Measurements from ENCODE around the gene EFCAB6.
A peak's percentile ranks its signal among the peaks of the same experiment; 100 is the strongest.

EFCAB6 gene

DNA sequence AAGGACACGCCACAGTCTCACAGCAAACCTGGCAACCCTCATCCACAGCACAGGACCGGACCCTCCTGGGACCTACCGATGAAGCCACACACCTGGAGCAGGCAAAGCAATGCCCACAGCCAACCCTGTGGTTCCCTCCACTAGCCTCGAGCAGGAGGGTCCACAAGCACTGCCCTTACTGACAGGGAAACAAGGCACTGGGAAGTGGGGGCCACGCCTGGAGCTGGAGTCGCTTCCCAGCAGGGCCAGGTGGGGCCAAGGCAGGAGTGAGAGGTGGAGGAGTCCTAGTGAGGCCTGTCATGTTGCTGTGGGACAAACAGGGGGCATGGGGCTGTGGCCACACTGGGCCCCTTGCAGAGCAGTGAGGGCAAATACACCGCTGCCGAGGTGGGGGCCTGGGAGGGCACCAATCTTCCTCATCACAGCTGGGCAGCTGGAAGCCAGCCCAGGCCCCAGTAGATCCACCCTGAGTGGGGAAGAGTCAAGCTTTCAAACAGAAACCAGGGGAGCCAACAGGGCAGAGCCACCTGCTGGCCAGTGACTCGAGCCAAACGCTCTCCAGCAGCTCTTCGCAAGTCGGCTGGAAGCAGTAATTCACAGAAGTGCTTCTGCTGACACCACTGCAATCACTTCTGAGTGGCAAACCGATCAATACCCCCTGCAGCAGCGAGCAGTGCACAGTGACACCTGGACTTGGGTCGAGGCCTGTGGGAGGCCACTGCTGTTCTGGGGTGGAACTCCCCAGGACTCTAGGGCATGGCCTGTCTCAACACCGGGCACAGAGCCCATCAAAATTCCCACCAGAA, 36.5 kb upstream of the EFCAB6 start:
- DNase-seq: peak in 4 of 51 donors; percentile 12 to 21 (median 20)

DNA sequence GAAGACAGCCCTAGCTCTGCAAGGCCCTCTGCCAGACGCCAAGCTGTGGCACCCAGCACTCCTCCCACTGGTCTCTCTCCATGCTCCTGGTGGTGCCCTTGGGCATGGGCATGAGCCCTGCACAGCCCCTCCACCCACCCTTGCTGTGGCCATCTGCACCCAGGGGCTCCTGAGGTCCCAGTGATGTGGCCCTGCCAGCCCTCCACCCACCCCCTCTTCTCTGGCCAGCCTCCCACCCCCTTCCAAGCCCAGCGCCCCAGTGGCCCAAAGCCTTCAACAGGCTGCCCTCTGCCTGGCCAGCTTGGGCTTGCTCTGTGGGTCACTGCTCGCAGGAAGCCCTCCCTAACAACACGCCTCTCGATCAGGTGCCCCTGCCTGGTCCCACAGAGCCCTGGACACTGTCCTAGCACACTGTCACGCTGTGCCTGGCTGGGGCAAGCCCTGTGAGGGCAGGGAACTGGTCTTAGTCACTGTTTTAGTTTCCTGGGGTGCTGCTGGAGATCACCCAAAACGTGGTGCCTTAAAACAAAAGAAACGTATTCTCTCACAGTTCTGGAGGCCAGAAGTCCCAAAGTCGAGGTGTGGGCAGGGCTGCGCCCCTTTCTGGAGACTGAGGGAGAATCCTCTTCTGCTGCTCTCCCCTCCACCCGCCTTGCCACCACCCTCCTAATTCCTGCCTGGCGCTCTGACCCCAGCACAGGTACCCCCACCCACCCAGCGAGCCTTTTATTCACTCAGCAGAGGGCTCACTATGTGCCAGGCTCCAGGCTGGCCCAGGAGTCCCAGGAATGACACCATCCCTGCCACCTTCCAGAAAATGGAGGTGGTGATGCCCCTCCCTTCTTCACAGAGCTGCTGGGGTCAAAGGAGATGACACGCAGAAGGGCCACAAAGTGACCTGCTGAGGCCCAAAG, 35.5 kb upstream of the EFCAB6 start:
- no peak for DNase-seq

DNA sequence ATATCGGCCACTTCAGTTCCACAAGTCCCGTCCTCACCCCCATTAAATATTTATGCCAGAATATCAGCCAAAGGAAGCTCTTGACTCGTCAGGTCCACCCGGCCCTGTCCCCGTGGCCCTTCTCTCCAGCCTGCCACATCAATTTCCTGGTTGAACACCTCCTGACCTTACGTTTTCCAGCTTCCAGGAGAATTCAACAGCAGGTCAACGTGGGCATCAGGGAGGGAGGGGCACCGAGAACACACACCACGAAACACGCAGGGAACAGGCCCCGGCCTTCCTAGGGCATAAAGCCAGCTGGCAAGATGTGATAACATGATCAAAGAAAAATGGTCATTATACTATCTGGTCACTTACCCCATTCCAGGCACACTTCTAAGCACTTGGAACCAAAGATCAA, 34.9 kb upstream of the EFCAB6 start:
- DNase-seq: no peak

DNA sequence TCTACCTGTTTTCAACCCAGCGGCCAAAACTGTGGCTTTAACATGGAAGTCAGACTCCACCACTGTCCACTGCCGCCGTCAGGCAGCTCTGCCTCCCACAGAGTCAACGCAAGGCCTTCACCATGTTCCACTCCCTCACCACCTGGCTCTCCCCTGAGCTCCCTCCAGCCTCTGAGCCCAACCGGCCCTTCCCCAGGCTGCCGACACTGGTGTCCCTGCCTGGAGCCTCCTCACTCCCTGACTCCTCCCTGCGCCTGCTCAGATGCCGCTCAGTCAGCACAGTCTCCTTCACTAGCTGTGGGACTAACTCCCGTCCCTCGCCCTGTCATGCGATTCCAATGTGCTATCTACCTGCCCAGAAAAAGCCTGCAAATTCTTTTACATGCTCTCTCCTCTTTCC, 33.9 kb upstream of the EFCAB6 start:
- DNase-seq: no peak

DNA sequence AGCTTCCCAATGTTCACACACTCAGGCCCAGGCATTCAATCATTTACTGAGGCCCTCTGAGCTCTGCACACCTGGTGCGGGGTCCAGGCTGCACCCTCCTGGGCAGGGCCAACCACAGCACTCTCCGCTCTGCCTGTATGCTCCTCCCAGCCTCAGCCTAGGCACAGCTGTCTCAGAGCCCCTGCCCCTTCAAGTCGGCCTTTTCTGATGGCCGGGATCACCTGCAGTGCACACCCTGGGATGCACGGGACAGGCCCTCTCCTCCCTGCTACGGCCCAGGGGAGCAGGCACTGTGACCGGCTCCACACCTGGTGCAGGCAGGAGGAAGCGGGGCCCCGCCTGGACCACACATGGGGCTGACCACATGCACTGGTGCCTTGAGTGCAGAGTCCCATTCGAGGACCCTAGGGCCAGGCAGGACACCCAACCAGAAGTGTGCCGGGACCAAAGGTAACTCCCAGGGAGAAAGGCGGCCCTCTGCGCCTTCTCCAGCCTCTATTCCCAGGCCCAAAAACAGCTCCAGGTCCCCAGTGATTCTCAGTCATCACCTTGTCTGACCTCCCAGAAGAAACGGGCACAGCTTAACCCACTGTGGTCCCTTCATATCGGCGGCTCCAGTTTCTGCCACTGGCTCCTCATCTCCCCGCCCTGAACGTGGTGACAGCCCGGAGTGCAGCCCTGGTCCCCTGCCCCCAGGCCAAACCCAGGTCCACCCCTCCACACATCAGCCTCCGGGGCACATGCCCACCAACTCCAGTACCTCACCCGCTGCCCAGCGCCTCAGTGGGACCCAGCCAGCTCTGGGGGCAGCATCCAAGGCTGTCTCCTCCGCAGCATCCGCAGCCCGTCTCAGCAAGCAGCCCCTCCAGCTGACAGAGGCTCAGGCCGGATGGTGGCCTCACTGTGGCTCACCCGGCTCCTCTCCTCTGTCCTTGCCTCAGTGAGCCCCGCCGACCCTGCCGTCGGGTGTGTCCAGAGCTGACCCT, 32.7 kb upstream of the EFCAB6 start:
- DNase-seq: no peak

DNA sequence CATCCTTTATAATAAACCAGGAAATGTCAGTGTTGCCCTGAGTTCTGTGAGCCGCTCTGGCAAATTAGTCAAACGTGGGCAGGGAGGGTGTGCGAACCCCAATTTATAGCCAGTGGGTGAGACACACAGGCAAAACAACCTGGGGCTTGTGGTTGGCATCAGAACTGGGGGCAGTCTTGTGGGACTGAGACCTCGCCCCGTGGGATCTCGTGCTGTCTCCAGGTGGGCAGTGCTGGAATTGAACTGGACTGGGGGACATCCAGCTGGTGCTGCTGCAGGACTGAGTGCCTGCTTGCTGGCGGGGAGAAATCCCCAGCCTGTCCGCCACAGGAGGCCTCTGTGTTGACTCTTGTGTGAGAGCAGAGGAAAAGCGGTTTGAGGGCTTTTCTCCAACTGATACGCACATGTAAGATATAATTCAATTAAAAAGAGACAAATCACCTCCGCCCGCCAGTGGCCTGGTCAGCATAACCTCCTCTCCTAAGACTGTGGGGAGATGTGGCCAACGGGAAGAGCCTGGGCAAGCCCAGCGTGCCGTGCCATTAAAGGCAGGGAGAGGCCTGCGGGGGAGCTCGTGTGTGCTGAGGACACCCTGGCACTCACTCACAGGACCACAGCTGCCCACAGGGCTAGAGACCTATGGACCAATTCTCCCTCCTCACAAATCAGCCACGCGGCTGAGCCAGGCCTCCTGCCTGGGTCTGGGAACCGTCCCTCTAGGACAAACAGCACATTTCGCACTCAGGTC, 31.9 kb upstream of the EFCAB6 start:
- DNase-seq: no peak

DNA sequence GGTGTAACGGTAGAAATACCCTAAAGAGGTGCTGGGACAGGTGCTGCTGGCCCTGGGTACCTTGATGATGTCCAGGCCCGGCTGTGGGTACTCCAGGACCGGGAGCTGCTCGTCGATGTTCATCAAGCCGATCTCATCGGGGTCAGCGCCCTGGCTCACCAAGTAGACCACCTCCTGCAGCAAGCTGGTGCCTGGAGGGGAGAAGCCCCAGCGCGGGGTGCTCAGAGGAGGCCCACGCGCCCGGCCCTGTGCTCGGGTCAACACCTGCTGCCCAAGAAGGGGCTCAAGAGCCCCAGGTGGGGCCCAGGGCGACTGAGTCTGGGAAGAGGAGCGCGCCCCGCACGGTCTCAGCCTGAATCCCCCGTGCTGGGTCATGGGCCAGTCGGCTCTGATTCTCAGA, 29.6 kb upstream of the EFCAB6 start:
- no peak for DNase-seq

DNA sequence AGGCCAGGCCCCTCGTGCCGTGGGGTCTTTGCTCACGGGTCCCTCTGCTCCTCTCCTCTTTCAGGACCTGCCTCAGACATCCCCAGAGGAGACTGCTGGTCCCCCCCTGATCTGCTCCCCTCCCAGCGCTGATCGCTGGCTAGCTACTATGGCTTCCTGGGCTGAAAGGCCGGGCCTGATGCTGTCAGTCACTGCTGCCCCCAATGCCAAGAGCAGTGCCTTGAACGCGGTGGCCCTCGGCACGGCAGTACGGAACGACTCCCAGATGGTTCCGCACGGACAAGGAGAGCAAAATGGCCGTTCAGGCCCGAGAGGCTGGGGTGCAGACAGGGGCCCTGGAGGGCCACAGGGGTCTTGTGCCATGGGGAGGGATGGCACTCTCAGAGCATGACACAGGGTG, 28.7 kb upstream of the EFCAB6 start:
- DNase-seq: no peak

DNA sequence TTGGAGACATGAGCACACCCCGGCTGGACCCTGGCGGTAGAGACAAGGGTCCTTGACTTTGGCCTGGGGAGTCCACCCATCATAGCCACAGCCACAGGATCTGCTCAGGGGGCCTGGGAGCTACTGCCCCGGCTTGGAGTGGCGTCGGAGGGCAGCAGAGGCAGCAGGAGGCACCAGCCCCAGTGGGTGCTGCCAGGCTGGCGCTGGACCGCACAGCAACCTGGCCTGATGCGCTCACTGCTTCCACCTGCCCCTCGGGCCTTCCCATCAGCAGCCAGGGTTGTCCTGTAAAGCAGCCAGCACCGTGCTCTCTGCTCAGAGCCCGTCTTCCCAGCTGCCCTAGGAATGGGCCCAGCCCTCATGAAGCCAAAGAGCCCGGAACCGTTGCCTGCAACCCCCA, 28.3 kb upstream of the EFCAB6 start:
- no peak for DNase-seq

DNA sequence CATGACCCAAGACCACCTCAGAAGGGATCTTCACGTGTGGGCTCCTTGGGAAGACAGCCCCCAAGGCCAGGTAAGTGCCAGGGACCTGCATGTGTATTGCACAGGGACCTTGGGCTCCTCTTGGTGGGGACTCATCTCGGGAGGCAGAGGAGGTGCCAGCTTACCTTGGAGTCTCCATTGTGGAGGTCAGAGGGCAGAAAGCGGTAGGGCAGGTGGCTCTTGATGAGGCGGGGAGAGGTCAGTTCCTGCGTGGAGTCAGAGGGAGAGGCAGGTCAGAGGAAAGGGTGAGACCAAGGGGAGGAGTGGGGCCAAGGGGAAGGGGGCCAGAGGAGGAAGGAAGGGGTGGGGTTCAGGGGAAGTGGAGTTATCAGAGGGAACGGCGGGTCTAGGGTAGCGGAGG, 27.7 kb upstream of the EFCAB6 start:
- no peak for DNase-seq

DNA sequence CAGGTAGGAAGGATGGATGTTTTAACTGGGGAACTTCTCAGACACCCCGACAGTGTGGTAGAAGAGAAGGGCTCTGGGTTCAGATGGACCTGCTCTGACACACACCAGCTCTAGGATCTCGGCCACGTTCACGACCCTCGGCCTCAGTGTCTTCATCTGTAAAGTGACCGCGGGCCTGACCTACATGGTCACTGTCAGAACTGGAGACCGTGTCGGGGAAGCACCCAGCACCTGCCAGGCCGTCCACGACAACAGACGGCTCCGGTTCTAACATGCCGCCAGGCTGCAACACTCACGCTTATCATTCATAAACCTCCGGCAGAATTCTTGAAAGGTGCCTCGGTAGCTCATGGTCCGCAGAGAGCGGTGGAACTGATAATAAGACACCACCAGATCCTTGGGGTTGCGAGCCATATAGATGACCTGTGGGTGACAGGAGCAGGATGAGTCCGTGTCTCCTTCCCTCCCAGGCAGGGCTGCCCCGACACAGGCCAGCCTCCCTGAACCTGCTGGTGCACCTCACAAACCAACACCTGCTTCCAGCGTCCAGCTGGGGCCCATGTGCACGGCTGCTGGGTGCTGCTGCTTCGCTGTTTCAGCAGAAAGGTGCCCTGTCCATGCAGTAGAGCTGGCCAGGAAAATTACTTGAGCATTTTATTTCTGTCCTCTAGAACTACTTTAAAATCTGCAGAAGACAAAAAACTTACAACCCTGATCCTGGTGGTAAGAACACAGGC, 26.6 kb upstream of the EFCAB6 start:
- no peak for DNase-seq

DNA sequence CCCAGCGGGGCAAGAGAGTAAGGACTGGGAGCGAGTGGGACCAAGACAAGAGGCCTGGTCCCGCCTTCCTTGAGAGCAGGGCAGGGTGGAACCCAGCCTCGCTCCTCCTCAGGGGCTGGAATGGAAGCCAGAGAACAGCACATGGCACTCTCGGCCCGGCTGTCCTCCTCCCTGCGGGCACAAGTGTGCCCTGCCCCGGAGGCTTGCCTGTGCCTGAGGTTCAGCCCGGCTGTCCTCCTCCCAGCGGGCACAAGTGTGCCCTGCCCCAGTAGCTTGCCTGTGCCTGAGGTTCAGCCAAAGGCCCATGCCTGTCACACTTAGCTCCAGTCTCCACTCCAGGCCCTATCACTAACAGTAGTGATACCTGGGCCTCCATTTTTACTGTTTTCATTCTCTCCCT, 26.1 kb upstream of the EFCAB6 start:
- DNase-seq: no peak

DNA sequence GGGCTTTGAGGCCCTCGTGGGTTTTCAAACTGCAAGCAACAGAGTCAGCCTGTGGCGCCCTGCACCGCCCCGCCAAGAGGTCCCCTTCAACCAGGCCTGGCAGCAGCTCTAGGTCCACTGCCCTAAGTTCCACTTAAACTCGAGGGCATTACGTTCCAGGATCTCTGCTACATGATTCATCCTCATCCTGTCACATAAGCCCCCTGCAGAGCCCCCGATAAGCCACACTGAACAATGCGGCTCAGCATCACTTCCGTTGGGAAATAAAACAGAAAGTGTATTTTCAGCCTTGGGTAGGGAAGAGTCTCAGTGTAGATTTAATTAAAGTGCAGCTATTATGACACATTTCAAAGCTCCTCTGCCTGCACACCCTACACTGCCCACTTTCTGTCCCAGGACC, 25.6 kb upstream of the EFCAB6 start:
- DNase-seq: no peak

DNA sequence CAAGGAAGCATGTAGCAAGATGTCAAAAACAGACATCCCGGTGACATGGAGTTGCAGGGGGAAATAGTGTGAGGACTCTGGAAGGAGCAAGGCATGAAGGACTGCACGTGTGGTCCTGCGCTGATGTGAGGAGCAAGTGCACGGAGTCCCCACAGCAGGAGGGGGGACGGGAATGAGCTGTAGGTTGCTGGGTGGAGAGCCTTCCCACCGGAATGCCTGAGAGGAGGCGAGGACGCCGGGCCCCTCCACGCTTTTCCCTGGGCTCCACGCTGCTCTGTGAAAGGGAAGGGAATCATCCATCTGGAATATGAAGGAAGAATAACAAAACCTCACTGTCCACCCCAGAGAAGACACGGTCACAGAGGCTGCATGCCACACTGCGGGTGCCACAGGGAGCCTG, 23.6 kb upstream of the EFCAB6 start:
- no peak for DNase-seq

DNA sequence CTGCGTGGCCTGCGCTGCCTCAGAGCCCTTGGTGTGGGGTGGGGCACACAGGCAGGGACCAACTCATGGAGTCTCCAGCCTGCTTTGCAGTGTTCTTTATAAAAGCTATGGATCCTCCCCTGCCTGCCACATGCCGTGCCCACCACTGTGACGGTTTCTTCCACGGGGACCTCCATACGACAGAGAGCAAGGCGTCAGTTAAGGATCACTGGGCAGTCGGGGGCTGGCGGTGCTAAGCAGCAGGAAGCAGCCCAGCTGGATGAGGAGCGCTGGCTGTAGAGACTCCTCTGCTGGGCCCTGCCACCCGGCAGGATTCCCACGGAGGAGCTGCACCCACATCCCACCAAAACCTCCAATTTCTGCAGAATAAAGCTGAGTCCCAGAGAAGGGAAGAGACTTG, 23.1 kb upstream of the EFCAB6 start:
- DNase-seq: no peak

DNA sequence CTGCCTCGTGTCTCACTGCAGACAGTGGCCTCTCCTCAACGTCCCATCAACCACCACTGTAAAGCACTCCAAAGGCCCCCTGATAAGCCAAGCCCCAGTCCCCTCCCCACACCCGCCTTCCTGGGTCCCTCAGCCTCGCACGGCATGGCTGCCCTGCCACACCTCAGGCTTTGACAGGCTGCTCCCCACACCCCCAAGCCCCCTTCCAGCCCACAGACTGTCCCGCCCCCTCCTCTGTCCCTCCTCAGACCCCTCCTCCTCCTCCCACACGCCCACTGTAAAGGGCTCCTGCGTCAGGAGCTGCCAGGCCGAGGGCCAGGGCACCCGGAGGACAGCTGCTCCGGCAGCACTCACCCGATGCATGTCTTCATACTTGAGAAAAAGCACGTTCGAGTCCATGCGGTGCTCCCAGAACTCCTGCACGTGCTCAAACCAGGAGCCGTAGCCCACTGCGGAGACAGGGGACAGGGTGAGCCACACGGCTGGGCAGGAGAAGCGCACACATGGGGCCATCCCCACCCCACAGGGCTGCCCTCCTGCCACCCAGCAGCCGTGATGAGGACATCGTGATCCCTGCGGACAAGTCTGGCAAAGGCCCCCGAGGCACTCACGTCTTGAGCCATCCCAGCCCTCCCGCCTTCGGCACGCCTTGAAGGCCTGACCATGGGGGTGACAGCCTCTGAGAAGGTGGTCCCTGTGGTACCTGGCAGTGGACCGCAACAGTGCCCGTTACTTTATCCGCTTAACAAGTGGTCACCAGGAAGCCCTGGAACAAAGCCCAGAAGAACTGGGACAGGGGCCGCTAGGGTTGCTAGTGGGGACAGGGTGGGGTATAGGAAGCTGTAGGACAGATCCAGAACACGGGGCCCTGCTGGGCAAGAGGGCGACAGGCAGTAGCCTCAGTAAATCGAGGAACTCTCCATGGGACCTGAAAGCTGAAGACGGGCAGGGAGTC, 21.5 kb upstream of the EFCAB6 start:
- no peak for DNase-seq

DNA sequence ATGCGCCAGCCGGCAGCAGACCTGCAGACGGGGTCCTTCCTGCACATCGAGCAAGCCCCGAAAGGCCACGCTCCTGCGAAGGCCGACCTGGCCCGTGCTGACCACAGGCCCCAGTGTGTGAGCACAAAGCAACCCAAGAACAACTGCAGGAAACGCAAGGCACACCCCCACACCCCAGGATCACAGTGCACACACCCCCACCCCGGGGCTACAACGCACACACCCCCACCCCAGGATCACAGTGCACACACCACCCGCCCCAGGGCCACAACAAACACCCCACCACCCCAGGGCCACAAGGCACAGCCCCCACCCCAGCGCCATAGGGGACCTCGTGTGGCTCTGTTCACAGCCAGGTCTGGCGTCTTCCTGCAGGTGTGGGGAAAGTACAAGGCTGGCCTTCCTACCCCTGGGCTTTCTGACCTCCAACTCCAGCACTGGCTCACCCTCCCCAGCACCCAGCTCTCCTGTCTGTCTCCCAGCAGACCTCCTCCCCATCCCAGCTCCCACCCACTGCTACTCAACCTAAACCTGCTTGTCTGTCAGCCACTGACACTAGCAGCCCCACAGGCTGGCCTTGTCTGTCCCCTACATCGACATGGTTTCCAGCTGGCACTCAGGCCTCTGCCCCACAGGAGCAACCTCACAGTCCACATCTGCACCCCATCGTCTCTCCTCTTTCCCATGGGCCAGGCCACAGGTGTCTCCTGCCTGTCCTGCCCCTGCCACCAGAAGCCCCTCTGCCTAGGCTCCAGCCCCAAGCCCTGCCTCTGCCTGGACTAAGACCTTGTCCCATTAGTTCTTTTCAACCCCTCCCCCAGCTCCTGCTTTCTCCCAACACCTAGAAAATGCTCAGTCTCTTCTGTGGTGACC, 20.5 kb upstream of the EFCAB6 start:
- no peak for DNase-seq
